C4-2B (cell line): ENCODE results near the gene CD79A.

ENCODE experiments used
- H3K27ac ChIP-seq: fragments of 450-650 bp; 2 replicates; pipeline ENCODE4 v1.5.1; 2017
- CTCF ChIP-seq: fragments of 450-650 bp; conservative IDR thresholded peaks from 2 replicates; pipeline ENCODE4 v1.5.1; 2017; ENCODE audit warnings: mild to moderate bottlenecking
- ZFX ChIP-seq: fragments of 450-650 bp; IDR thresholded peaks from 2 replicates; pipeline ENCODE4 v1.6.1; 2017

Gene CD79A

DNA sequence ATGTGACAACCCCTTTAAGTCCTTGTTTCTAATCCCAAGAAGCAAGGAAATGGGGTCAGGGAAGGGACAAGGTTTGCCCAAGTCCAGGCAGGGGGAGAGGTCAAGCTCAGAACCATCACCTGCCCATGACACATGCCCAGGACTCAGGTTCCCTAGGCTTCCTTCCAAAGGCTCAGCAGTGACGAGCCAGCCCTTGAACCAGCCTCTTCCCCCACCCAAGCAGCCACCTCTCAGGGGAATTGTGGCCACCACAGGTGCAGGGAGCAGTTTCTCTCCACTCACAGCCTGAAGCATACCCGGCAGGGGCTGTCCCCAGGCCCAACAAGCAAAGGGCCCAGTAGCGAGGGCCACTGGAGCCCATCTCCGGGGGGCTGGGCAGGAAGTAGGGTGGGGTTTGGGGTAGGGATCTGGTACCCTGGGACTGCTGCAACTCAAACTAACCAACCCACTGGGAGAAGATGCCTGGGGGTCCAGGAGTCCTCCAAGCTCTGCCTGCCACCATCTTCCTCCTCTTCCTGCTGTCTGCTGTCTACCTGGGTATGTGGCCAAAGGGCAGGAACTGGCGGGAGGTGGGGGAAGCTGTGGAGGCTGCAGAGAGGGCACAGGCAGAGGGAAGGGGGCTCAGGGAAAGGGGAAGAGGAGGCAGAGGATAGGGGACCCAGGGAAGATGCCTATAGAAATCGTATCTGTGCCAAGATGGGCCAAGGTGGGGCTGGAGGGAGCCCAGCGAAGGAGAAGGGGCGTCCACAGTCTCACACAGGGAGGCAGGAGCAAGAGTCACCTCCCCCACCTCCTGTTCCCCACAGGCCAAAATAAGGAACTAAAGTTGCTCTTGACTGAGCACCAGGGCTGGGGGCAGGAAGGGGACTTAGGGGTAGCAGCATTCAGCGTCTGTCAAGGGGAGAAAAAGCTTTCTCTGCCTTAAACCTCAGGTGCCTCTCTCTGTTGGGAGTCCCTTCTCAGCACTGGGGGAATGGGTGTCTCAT lies at the start of gene CD79A:
CD79A (plus strand) TSS at position 433 of the 986 bp plus-strand sequence; CDS start at position 459, 26 bp downstream.
- no peak within 1 kb of the TSS for H3K27ac ChIP-seq
- TF ChIP-seq CTCF, result no peak
- no peak for TF ChIP-seq ZFX

- no peak overlapping the region for H3K27ac ChIP-seq
- TF ChIP-seq CTCF, result no peak
- no peak for TF ChIP-seq ZFX
Measured at GRCh38 chr19:41837981-41838708, 38.9 kb upstream of the CD79A start.

DNA sequence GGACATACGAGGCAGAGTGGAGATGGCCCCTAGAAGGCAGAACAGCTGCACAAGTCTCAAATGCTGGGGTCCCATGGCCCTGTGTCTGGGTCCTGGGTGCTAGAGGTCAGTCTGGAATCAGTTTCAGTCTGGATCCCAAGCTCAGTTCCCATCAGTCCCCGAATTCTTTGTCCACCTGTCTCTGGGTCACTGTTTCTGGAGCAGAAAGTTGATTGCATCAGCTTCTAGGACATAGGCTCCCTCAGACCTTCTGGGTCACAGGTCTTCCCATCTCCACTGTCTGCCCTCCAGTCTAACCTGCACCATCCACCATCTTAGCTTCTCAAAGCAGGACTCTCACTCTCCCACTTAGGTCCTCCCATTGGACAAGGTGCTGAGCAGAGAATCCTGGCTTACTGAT lies 37.9 kb upstream of the CD79A start:
- TF ChIP-seq CTCF (no peak), ZFX (no peak)
- no peak overlapping the region for H3K27ac ChIP-seq

GRCh38 chr19:41843371-41843770 lies 33.7 kb upstream of the CD79A start:
- no peak overlapping the region for H3K27ac ChIP-seq
- TF ChIP-seq ZFX, result no peak
- no peak for TF ChIP-seq CTCF

GRCh38 chr19:41844601-41845000 lies 32.5 kb upstream of the CD79A start, which contains the start of gene LYPD4:
LYPD4 (minus strand) TSS chr19:41844683; CDS start chr19:41839285, 5,398 bp downstream.
- TF ChIP-seq ZFX, result no peak
- no peak for TF ChIP-seq CTCF
- H3K27ac ChIP-seq, result peak within 1 kb of the TSS; percentile 27

DNA sequence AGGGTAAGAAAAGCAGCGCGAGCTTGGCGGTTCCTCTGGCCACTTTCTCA lies 32.3 kb upstream of the CD79A start, which contains the start of gene DMRTC2:
DMRTC2 (plus strand) TSS at position 42 of the 50 bp plus-strand sequence. CDS start 2,387 bp downstream, outside the sequence.
- no peak for TF ChIP-seq ZFX
- no peak for TF ChIP-seq CTCF
- peak within 1 kb of the TSS; percentile 27 for H3K27ac ChIP-seq

DNA sequence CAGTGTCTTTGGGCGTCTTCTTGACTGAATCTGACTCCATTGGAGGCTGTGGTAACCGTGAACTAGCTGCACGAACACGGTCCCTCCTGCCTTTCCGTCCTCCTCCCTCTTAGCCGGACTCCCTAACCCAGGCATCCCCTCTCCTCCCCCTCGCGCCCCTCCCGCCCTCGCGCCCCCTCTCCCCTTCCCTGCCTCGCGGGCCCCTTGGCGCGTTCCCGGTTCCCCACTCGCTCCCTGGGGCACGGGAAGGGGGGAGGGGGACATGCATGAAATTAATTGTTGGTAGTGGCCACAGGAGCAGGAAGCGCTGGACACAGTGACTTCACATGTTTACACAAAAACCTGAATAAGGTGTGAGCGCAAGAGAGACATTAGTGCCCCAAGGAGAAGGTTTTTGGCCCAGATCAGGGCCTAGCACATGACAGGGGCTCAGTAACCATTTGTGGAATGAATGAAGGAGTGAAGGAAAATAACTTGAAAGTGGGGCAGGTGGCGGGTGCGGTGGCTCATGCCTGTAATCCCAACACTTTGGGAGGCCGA lies 32.0 kb upstream of the CD79A start:
- TF ChIP-seq ZFX, result no peak
- TF ChIP-seq CTCF, result no peak
- H3K27ac ChIP-seq, result peak overlapping the region; percentile 27
